ENCODE measurements around the gene MOB3B.
A peak's percentile ranks its signal among the peaks of the same experiment; 100 is the strongest.

MOB3B gene

DNA sequence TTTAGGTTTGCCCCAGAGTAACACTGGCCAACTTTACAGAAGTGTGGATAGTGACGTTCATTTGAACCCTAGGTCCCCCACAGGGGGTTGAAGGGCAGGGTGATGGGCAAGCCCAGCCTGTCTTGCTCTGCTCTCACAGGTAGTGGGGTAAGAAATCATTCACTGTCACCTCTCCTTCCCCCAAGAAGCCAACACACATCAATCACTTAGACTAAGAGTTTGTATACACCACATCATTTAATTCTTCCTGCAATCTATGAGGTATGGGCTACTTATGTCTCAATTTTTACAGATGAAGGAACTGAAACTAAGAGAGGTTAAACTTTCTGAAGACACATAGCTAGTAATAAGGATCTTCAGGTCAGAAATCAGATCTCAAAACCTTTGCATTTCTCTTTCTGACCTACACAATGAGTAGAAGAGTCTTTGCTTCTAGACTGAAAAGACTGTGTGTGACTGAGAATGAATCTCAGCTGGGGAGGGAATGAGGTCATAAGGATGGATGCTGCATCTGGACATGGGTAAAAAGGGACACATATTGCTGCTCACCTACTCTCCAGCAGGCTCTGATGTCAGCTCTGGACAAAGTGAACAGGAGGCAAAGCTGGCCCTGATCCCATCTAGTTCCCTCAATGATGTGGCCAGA lies 151.7 kb downstream of the MOB3B start:
- no peaks in the 10 kb centered on the region for H3K36me3 Mint-ChIP-seq
- no peaks in the 10 kb centered on the region for H3K27me3 Mint-ChIP-seq
- H3K4me3 Mint-ChIP-seq = no peak overlapping the region
- H3K4me1 Mint-ChIP-seq = peaks cover 7% of the 10 kb centered on the region
- no peak overlapping the region for H3K27ac Mint-ChIP-seq
- H3K9me3 Mint-ChIP-seq = no peaks in the 10 kb centered on the region

DNA sequence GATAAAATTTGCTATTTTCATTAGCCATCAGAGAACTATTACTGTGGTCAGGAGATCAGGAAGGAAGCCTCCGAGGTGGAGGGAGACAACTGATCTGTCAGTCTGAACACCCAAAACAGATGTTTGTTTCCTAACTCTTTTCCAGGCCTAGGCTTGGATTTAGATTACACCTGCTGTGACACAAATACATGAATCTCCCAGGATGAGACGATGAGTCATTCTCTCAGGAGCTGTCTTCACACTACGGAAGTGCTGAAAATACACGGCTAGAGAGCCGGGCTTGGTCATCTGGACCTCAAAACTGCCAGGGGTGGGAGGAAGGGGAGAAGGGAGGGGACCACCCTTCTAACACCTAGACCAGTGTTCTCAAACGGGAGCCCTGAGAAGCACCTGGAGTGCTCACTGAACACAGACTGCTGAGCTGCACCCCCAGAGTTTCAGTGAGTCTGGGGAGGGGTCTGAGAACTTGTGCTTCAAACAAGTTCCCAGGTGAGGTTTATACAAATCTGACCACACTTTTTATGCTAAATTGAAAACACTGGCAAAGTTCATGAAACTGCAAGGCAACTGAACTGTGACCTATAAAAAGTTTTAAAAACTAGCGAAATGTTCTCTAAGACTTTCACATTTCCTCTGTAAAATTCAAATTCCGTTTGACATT lies 152.3 kb downstream of the MOB3B start:
- no peaks in the 10 kb centered on the region for H3K27me3 Mint-ChIP-seq
- H3K4me1 Mint-ChIP-seq = peaks cover 7% of the 10 kb centered on the region
- no peaks in the 10 kb centered on the region for H3K9me3 Mint-ChIP-seq
- H3K36me3 Mint-ChIP-seq = no peaks in the 10 kb centered on the region
- no peak overlapping the region for H3K27ac Mint-ChIP-seq
- H3K4me3 Mint-ChIP-seq = no peak overlapping the region

DNA sequence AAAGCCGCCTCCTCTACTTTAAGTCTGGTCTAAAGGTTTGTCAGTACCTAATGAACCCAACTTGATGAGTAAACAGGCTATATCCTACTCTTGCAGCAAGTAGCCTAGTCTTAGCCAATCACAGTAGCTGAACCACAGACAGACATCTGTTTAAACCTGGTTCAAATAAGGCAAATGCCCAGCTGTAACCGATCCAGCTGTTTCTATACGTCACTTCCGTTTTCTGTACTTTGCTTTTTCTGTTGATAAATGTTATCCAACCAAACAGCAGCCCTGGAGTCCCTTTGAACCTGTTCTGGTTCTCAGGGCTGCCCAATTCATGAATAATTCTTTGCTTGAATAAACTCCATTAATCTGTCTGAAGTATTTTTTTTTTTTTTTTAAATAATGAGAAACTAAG lies 155.8 kb downstream of the MOB3B start:
- Mint-ChIP-seq H3K27me3 (no peaks in the 10 kb centered on the region), H3K36me3 (no peaks in the 10 kb centered on the region), H3K4me3 (no peak overlapping the region), H3K9me3 (no peaks in the 10 kb centered on the region), H3K27ac (no peak overlapping the region), H3K4me1 (no peaks in the 10 kb centered on the region)

DNA sequence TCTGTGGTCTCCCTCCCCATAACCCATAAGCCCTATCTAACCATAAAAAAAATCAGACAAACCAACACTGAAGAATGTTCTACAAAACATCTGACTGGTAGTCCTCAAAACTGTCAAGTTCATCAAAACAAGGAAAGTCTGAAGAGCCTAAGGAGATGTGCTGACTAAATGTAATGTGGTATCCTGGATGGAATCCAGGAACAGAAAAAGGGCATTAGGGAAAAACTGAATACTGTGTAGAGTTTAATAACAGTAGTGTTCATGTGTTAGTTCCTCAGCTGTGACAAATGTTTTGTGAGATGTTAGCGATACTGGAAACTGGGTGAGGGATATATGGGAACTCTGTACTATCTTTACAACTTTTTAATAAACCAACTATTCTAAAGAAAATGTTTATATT lies 157.0 kb downstream of the MOB3B start:
- Mint-ChIP-seq H3K36me3 (no peaks in the 10 kb centered on the region), H3K4me3 (no peak overlapping the region), H3K4me1 (peaks cover 4% of the 10 kb centered on the region), H3K27ac (no peak overlapping the region), H3K9me3 (no peaks in the 10 kb centered on the region), H3K27me3 (no peaks in the 10 kb centered on the region)

DNA sequence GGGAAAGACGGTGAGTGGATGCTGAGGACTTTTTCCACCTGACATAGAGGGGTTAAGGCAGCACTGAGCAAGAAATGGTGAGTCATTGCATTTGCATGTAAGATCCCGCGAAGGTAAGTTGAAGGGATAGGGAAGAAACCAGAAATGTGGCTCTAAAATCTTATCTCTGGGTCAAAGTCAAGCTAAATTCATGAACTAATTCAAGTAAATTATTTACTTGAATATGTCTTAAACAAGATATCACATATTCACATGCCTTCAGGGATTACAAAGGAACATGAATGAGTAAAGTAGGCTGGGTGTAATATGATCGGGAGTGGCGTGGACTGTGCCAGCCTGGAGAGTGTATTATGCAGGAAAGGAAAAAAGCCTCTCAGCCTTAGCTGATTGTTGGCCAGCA lies 158.2 kb downstream of the MOB3B start:
- H3K27me3 Mint-ChIP-seq = no peaks in the 10 kb centered on the region
- H3K36me3 Mint-ChIP-seq = no peaks in the 10 kb centered on the region
- H3K4me1 Mint-ChIP-seq = peaks cover 16% of the 10 kb centered on the region
- no peaks in the 10 kb centered on the region for H3K9me3 Mint-ChIP-seq
- no peak overlapping the region for H3K4me3 Mint-ChIP-seq
- no peak overlapping the region for H3K27ac Mint-ChIP-seq

DNA sequence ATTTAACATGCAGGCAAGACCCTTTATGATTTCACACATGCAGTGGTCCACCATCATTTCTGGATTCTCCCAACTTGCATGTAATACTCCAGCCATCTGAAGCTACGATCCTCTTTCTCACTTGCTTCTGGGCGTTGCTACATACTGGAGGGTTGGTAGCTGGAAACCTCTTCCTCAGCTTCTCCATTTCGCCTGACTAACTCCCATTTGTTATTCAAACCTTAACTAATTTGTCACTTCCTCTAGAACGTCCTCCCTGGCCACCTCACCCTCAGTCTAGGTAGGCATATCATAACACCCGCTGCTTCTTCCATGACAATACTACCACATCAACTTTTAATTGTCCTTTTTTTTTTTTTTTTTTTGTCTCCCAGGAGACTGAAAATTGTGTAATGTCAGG lies 160.0 kb downstream of the MOB3B start:
- no peak overlapping the region for H3K27ac Mint-ChIP-seq
- peaks cover 26% of the 10 kb centered on the region for H3K4me1 Mint-ChIP-seq
- H3K27me3 Mint-ChIP-seq = no peaks in the 10 kb centered on the region
- H3K36me3 Mint-ChIP-seq = no peaks in the 10 kb centered on the region
- H3K4me3 Mint-ChIP-seq = no peak overlapping the region
- H3K9me3 Mint-ChIP-seq = no peaks in the 10 kb centered on the region

DNA sequence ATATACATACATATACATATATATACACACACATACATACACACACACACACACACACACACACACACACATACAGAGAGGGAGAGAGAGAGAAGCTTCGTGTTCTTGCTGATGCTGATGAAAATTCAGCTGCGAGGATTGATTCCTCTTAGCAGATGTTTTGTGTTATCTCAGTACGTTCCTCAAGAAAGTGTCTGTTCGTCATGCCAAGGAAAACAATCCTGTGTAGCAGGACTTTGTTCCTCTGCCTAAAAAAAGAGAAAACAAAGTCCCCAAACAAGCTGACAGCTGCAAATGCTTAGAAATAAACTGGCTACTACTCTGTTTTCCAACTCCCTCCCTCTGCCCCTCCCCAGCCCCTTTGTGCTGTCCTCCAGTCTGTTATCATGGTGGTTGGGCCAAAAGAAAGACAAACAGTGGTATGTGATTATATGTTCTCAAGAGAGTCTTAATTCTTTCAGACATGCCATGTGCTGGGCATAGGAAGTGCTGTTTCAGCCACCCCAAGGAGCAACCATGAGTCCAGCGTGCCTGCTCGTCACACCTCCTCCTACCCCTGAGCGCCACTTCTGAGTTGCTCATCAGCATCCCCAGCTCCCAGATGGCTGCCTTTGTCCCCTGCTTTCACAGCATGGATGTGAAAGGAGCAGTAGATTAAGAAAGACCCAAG lies 161.2 kb downstream of the MOB3B start:
- Mint-ChIP-seq H3K4me1 (peaks cover 26% of the 10 kb centered on the region), H3K36me3 (no peaks in the 10 kb centered on the region), H3K27me3 (no peaks in the 10 kb centered on the region), H3K4me3 (no peak overlapping the region), H3K9me3 (no peaks in the 10 kb centered on the region), H3K27ac (no peak overlapping the region)

DNA sequence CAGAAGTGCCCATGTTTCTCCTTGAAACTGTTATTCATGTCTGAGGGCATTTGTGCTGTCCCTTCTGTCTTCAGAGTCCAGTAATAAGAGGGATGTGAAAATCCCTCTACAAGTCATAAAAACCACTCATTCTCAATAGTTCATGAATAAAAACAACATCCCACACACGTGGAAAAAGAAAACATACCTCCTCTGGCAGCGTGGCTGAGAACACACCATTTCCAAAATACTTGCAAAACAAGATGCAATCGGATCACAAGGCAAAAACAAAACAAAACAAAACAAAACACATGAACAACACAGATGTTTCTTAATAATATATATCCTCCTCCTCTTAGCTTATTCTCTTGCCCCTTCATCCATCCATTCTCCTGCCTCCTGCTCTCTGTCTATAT lies 161.7 kb downstream of the MOB3B start:
- H3K36me3 Mint-ChIP-seq = no peaks in the 10 kb centered on the region
- H3K4me1 Mint-ChIP-seq = peaks cover 26% of the 10 kb centered on the region
- no peaks in the 10 kb centered on the region for H3K27me3 Mint-ChIP-seq
- H3K27ac Mint-ChIP-seq = no peak overlapping the region
- no peak overlapping the region for H3K4me3 Mint-ChIP-seq
- H3K9me3 Mint-ChIP-seq = no peaks in the 10 kb centered on the region

DNA sequence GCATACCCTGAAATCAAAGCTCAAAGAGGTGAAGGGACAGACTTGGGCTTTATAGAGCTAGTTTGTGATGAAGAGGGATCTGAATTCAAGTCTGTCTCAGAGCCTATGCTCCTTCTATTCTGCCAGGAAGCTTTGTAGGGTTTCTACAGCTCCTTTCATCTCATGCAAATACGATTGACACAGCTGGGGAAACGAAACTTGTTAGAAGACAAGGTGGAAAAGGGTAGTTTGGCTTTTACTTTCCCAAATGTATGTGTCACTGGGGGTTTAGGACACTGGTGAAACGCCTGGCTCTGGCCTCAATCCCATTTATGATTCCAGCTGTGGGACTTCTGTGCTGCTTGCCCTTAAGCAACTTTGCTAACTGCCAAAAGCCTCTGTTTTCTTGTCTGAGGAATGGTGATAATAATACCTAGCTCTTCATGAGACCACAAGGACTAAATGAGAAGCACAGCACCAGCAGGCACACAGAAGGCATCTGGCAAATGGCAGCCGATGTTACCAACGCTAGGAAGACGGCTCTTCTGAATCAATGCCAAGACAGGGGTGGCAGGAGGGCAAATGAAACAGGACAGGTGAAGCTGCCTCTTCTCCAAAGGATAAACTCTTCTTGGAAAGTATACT lies 162.3 kb downstream of the MOB3B start:
- no peak overlapping the region for H3K27ac Mint-ChIP-seq
- H3K9me3 Mint-ChIP-seq = no peaks in the 10 kb centered on the region
- peak overlapping the region; percentile 23 for H3K4me3 Mint-ChIP-seq
- no peaks in the 10 kb centered on the region for H3K36me3 Mint-ChIP-seq
- H3K4me1 Mint-ChIP-seq = peaks cover 26% of the 10 kb centered on the region
- H3K27me3 Mint-ChIP-seq = no peaks in the 10 kb centered on the region

DNA sequence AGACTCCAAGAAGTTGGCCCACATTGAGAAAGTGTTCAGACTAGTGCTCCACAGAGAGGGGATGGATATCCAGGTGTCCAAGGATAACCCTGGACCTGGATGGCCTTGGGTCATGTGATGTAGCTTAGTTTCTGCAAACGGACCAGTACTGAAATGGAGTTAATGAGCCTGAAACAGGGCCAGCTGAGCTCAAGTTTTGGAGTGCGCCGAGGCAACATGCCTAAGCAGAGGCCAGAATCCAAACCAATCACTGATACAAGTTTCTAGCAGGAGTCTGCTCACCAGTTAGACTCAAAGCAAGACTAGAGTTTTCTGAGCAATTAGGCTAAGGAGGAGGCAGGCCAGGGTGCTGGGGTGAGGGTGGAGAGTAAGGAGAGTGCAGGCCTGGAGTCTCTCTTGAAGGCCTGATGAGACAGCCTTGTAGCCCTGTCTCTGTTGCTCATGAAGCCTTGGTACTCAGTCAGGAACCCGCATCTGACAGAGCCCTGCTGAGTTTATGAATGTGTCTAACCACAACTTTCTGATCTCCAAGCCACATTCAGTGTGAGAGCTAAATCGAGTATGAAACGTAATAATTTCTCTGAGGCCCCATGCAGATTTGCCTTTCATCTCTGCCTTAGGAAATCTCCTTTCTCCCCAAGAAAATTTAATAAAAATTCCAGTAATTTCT lies 163.8 kb downstream of the MOB3B start:
- H3K4me3 Mint-ChIP-seq = peak overlapping the region; percentile 37
- H3K27me3 Mint-ChIP-seq = no peaks in the 10 kb centered on the region
- no peaks in the 10 kb centered on the region for H3K36me3 Mint-ChIP-seq
- no peaks in the 10 kb centered on the region for H3K9me3 Mint-ChIP-seq
- H3K4me1 Mint-ChIP-seq = peaks cover 26% of the 10 kb centered on the region
- no peak overlapping the region for H3K27ac Mint-ChIP-seq

DNA sequence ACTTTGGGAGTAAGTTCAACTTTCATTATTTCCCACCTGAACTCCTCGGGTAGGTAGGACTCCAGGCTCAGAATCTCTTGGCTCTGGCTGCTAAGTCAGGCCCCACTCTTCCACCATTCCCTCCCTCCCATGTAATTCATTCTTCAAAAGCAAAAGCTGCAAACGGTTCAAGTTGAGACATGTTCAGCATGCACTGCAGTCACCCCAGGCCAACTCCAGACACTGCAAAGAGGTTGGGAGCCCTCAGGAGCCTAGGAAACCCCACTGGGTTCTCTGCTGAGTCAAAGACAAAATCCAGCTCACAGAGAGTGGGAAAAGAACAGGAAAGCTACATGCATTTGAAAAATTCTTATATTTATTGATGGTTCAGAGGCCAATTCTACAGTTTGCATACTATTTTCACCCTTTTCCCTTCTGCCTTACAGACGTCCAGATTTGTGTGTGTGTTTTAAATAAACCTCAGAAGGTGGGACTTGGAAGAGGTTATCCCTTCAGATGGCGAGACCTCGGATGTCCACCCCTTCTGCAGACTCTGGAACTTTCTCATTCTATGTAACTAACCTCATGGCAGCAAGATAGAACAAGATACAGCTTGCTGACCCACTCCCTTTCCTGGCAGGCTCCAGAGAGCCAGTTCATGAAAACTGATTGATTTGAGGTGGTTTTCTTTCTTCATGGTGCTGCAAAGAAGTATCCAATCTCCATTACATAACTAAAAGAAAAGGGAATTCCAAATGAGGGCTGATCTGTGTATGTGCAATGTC lies 167.0 kb downstream of the MOB3B start:
- Mint-ChIP-seq H3K36me3 (peaks cover 5% of the 10 kb centered on the region), H3K4me1 (peaks cover 22% of the 10 kb centered on the region), H3K27me3 (no peaks in the 10 kb centered on the region), H3K4me3 (no peak overlapping the region), H3K9me3 (no peaks in the 10 kb centered on the region), H3K27ac (no peak overlapping the region)

DNA sequence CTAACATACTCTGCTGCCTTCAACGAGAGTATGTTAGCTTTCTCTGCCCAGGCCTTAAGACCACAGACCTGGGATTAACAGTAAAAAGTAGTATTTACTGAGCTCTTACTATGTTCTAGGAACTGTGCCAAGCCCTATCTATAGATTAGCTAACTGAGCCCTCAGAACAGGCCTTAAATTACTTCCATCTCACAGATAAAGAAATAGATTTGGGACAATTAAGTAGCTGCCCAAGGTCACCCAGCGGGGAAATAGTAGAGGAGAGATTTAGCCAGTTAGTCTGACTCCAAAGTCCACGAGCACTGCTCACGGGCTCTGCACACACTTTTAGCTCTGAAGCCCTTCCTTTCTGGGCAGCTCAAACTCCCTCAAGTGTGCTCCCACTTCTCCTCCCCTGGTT lies 168.1 kb downstream of the MOB3B start:
- Mint-ChIP-seq H3K27me3 (no peaks in the 10 kb centered on the region), H3K36me3 (peaks cover 5% of the 10 kb centered on the region), H3K9me3 (no peaks in the 10 kb centered on the region), H3K27ac (no peak overlapping the region), H3K4me1 (peaks cover 11% of the 10 kb centered on the region), H3K4me3 (no peak overlapping the region)

DNA sequence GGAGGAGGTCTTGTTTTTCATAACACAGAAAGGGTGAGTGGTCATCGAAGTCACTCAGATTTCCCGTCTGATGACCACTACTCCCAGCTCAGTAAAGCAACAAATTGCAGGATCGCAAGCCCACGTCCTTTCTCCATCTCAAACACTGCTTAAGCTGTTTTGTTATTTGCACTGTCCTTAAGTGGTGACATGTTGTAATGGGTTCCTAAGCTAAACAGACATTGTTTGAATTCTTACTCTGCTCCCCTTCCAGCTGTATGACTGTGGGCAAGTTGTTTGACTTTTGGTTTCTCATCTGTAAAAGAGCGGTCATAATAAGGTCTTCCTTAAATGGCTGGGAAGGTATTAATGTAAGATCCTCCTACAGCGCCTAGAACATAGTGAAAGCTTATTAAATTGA lies 169.9 kb downstream of the MOB3B start:
- Mint-ChIP-seq H3K36me3 (peaks cover 5% of the 10 kb centered on the region), H3K27ac (no peak overlapping the region), H3K4me1 (no peaks in the 10 kb centered on the region), H3K27me3 (no peaks in the 10 kb centered on the region), H3K4me3 (no peak overlapping the region), H3K9me3 (no peaks in the 10 kb centered on the region)

DNA sequence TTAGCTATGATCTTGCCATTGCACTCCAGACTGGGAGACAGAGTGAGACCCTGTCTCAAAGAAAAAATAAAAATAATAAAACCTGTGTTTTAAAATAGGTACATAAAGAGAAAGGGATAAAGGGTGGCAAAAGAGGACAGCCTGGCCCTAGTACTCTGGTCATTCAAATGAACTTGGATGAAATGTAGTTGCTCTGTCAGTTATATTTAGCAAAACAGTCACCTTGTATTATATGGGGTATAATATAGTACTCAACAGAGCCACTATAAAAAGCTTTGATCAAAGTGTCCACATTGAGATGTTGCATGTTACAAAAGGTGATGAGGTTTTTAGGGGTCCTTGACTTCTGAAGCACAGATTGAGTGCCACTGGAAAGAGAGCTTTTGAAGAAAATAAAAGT lies 171.6 kb downstream of the MOB3B start:
- Mint-ChIP-seq H3K4me3 (no peak overlapping the region), H3K27me3 (no peaks in the 10 kb centered on the region), H3K9me3 (no peaks in the 10 kb centered on the region), H3K4me1 (peaks cover under 1% of the 10 kb centered on the region), H3K36me3 (peaks cover 5% of the 10 kb centered on the region), H3K27ac (no peak overlapping the region)

DNA sequence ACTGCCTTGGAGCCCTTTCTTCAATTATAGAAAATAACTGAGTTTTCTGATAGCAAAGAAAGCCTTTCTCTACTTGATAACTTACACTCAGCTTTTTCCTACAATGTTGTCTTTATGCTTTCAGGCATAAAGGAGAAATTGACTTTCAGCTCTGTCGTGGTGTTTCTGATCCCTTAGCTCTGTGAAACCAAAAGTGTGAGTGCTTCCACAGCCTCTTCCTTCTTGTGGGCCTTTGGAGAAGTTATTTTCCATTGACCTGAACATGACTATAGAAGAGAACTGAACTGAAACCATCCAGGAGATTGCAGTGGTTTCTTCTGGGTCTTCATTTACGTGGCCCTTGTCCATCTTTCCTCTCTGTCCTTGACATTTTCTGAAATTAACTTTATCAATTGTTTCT lies 173.2 kb downstream of the MOB3B start:
- peaks cover 5% of the 10 kb centered on the region for H3K36me3 Mint-ChIP-seq
- H3K4me1 Mint-ChIP-seq = peaks cover 10% of the 10 kb centered on the region
- no peak overlapping the region for H3K27ac Mint-ChIP-seq
- H3K27me3 Mint-ChIP-seq = no peaks in the 10 kb centered on the region
- H3K4me3 Mint-ChIP-seq = no peak overlapping the region
- no peaks in the 10 kb centered on the region for H3K9me3 Mint-ChIP-seq
